ENCODE results near the gene UTS2B. TPM values are rescaled to one million over a fixed set of nuclear protein-coding genes. Genes with fewer than 3 reads are reported as not detected.

The UTS2B gene
- total and polyA plus RNA-seq, 10 of the 15 experiments (the other 5 are each of a cell fraction or from before 2014, with no cell fraction given) = 0.15 to 0.72 (median 0.44) TPM

DNA sequence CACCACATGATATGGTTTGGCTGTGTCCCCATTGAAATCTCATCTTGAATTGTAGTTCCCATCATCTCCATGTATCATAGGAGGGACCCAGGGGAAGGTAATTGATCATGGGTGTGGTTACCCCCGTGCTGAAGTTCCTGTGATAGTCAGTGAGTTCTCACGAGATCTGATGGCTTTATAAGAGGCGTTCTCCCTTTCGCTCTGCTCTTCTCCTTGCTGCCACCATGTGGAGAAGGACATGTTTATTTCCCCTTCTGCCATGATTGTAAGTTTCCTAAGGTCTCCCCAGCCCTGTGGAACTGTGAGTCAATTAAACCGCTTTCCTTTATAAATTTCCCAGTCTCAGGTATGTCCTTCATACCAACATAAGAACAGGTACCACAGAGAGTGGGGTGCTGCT, 109.4 kb downstream of the UTS2B start (continued):
- no peak for TF ChIP-seq SMAD5 (IDR thresholded peaks at IDR 0.05; ENCODE audit: low read depth)
- no peak for TF ChIP-seq BRCA1 (IDR thresholded peaks at IDR 0.05; ENCODE audit: low read depth, low read length)
- TF ChIP-seq BACH1 (IDR thresholded peaks at IDR 0.05; ENCODE audit: borderline replicate concordance) = no peak
- TF ChIP-seq, protein P1, sequence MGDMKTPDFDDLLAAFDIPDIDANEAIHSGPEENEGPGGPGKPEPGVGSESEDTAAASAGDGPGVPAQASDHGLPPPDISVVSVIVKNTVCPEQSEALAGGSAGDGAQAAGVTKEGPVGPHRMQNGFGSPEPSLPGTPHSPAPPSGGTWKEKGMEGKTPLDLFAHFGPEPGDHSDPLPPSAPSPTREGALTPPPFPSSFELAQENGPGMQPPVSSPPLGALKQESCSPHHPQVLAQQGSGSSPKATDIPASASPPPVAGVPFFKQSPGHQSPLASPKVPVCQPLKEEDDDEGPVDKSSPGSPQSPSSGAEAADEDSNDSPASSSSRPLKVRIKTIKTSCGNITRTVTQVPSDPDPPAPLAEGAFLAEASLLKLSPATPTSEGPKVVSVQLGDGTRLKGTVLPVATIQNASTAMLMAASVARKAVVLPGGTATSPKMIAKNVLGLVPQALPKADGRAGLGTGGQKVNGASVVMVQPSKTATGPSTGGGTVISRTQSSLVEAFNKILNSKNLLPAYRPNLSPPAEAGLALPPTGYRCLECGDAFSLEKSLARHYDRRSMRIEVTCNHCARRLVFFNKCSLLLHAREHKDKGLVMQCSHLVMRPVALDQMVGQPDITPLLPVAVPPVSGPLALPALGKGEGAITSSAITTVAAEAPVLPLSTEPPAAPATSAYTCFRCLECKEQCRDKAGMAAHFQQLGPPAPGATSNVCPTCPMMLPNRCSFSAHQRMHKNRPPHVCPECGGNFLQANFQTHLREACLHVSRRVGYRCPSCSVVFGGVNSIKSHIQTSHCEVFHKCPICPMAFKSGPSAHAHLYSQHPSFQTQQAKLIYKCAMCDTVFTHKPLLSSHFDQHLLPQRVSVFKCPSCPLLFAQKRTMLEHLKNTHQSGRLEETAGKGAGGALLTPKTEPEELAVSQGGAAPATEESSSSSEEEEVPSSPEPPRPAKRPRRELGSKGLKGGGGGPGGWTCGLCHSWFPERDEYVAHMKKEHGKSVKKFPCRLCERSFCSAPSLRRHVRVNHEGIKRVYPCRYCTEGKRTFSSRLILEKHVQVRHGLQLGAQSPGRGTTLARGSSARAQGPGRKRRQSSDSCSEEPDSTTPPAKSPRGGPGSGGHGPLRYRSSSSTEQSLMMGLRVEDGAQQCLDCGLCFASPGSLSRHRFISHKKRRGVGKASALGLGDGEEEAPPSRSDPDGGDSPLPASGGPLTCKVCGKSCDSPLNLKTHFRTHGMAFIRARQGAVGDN (IDR thresholded peaks at IDR 0.05) = no peak
- TF ChIP-seq, protein P2, sequence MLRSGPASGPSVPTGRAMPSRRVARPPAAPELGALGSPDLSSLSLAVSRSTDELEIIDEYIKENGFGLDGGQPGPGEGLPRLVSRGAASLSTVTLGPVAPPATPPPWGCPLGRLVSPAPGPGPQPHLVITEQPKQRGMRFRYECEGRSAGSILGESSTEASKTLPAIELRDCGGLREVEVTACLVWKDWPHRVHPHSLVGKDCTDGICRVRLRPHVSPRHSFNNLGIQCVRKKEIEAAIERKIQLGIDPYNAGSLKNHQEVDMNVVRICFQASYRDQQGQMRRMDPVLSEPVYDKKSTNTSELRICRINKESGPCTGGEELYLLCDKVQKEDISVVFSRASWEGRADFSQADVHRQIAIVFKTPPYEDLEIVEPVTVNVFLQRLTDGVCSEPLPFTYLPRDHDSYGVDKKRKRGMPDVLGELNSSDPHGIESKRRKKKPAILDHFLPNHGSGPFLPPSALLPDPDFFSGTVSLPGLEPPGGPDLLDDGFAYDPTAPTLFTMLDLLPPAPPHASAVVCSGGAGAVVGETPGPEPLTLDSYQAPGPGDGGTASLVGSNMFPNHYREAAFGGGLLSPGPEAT (IDR thresholded peaks at IDR 0.05; ENCODE audit: low read depth) = no peak
- no peak for TF ChIP-seq MXI1 (IDR thresholded peaks at IDR 0.05; ENCODE audit: low read depth, low read length)
- TF ChIP-seq RB1 (IDR thresholded peaks at IDR 0.05; ENCODE audit: borderline replicate concordance) = no peak

DNA sequence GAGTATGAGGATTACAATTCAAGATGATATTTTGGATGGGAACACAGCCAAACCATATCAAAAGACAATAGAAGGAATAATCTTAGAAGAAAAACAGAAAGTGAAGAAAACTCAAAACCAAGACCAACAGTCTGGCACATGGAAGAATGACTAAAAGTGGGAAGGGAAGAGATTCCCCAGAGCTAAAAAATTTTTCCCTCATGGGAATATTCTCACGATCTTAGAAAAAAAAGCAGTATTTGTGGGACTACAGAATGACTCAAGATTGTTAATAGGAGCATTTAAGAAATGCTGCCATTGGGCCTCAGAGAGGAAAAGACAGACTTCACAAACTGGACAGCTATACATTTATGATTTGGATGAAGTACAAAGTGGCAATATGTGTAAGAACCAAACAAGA, 113.0 kb downstream of the UTS2B start:
- ATAC-seq (no peak), DNase-seq (ENCODE audit: low read depth, low spot score) (no peak), FAIRE-seq (no peak)
- BruUV-seq (replicated peaks) = no TSS peak
- Histone ChIP-seq H3K9ac (ENCODE audit: control insufficient read depth, insufficient read depth, low read length) (no peak overlapping the region), H3K4me2 (ENCODE audit: control insufficient read depth, insufficient read depth) (no peak overlapping the region), H3K27ac (ENCODE audit: control insufficient read depth, insufficient read depth) (no peak overlapping the region), H2AFZ (ENCODE audit: control insufficient read depth, low read depth, low read length) (no peak overlapping the region), H4K20me1 (ENCODE audit: control insufficient read depth, insufficient read depth) (no peaks in the 10 kb centered on the region), H3K36me3 (ENCODE audit: control insufficient read depth in 2 of 2, insufficient read depth in 2 of 2, low read length in 1 of 2) (no peaks in the 10 kb centered on the region), H3K27me3 (replicated peaks in 1 of 2; ENCODE audit: control insufficient read depth in 2 of 2, insufficient read depth in 2 of 2, low read length in 1 of 2) (no peaks in the 10 kb centered on the region), H3K4me3 (no peak overlapping the region), H3K79me2 (ENCODE audit: control insufficient read depth, insufficient read depth, low read length) (no peaks in the 10 kb centered on the region), H3K4me1 (ENCODE audit: control insufficient read depth, insufficient read depth, low read length) (no peaks in the 10 kb centered on the region), H3K9me3 (replicated peaks; ENCODE audit: control insufficient read depth, insufficient read depth, low read length) (no peaks in the 10 kb centered on the region; the same call in 2 of the 3 replicates)
- RAD21 ChIA-PET (ENCODE audit: unreplicated experiment) = no interaction called here
- in situ Hi-C loops (cut with MboI) = no loop called here
- 70% methylated on average over 1 of the region's 1 CpG for WGBS (ENCODE audit: insufficient coverage, insufficient replicate concordance, low lambda C conversion rate, missing lambda C conversion rate)
- intact Hi-C loops (cut with micrococcal nuclease; ENCODE audit: unreplicated experiment) = no loop called here
- POLR2A ChIA-PET = no interaction called here
- CTCF ChIA-PET = interaction anchor here (0.9 kb wide), 1 partner anchor 57 kb away, joined by 3 read pairs; no protein-coding TSS in a partner anchor
- SMC1A ChIA-PET (ENCODE audit: uncharacterized antibody, unreplicated experiment) = no interaction called here
- TF ChIP-seq CHD1 (IDR thresholded peaks at IDR 0.05; ENCODE audit: low read depth, low read length) (no peak), ZNF24 (IDR thresholded peaks at IDR 0.05) (no peak), NFXL1 (IDR thresholded peaks at IDR 0.05; ENCODE audit: borderline replicate concordance) (no peak)
- TF ChIP-seq, protein P3, sequence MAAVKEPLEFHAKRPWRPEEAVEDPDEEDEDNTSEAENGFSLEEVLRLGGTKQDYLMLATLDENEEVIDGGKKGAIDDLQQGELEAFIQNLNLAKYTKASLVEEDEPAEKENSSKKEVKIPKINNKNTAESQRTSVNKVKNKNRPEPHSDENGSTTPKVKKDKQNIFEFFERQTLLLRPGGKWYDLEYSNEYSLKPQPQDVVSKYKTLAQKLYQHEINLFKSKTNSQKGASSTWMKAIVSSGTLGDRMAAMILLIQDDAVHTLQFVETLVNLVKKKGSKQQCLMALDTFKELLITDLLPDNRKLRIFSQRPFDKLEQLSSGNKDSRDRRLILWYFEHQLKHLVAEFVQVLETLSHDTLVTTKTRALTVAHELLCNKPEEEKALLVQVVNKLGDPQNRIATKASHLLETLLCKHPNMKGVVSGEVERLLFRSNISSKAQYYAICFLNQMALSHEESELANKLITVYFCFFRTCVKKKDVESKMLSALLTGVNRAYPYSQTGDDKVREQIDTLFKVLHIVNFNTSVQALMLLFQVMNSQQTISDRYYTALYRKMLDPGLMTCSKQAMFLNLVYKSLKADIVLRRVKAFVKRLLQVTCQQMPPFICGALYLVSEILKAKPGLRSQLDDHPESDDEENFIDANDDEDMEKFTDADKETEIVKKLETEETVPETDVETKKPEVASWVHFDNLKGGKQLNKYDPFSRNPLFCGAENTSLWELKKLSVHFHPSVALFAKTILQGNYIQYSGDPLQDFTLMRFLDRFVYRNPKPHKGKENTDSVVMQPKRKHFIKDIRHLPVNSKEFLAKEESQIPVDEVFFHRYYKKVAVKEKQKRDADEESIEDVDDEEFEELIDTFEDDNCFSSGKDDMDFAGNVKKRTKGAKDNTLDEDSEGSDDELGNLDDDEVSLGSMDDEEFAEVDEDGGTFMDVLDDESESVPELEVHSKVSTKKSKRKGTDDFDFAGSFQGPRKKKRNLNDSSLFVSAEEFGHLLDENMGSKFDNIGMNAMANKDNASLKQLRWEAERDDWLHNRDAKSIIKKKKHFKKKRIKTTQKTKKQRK (IDR thresholded peaks at IDR 0.05; ENCODE audit: low read depth, low read length) = no peak
- TF ChIP-seq, protein P4, sequence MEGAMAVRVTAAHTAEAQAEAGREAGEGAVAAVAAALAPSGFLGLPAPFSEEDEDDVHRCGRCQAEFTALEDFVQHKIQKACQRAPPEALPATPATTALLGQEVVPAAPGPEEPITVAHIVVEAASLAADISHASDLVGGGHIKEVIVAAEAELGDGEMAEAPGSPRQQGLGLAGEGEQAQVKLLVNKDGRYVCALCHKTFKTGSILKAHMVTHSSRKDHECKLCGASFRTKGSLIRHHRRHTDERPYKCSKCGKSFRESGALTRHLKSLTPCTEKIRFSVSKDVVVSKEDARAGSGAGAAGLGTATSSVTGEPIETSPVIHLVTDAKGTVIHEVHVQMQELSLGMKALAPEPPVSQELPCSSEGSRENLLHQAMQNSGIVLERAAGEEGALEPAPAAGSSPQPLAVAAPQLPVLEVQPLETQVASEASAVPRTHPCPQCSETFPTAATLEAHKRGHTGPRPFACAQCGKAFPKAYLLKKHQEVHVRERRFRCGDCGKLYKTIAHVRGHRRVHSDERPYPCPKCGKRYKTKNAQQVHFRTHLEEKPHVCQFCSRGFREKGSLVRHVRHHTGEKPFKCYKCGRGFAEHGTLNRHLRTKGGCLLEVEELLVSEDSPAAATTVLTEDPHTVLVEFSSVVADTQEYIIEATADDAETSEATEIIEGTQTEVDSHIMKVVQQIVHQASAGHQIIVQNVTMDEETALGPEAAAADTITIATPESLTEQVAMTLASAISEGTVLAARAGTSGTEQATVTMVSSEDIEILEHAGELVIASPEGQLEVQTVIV (IDR thresholded peaks at IDR 0.05; ENCODE audit: borderline replicate concordance, partially characterized antibody) = no peak
